GM12878 (cell line): ENCODE data around the gene CYSTM1. TPM values are rescaled to one million over a fixed set of nuclear protein-coding genes. Genes with fewer than 3 reads are reported as not detected.

ENCODE experiments used
- ATAC-seq: fragments of 200-7000 bp; cut with Tn5 transposase; 3 replicates; pipeline ENCODE4 v1.9.1; 2020; ENCODE audit warnings: mild to moderate bottlenecking, moderate library complexity
- BruUV-seq: library from RNA; stranded (reverse); fragments of 400-500 nt; replicated peaks from 2 replicates; lab custom pipeline; 2021; lab: Mats Ljungman, UMichigan
- CTCF ChIA-PET: fragments of 300-600 bp; sonication (Branson Sonifier 250); formaldehyde crosslinking; extraction: SDS; loops from one replicate; lab custom pipeline; 2021; ENCODE audit warnings: inconsistent platforms; lab: Yijun Ruan, JAX
- POLR2A ChIA-PET: fragments of 350-600 bp; formaldehyde crosslinking; extraction: SDS; loops from one replicate; lab custom pipeline; 2021; ENCODE audit warnings: inconsistent platforms; lab: Charles Lee
- RAD21 ChIA-PET: fragments of 300-600 bp; sonication (Branson Sonifier 250); formaldehyde crosslinking; loops from one replicate; lab custom pipeline; 2023; ENCODE audit warnings: antibody characterized with exemption; ENCODE audit not compliant: unreplicated experiment; lab: Charles Lee
- SMC1A ChIA-PET: fragments of 300-600 bp; sonication (Branson Sonifier 250); formaldehyde crosslinking; loops from one replicate; lab custom pipeline; 2023; ENCODE audit not compliant: unreplicated experiment, uncharacterized antibody; lab: Charles Lee
- DNase-seq: peaks from one replicate; pipeline ENCODE4 v3.0.0-alpha.2; 2011; ENCODE audit warnings: low read depth, low spot score
- FAIRE-seq: peaks from 3 replicates; lab custom pipeline; 2011; peaks lifted over from hg19 to GRCh38; lab: Jason Lieb, UNC
- H2AFZ ChIP-seq: 2 replicates; pipeline ENCODE4 v1.6.0; 2011; ENCODE audit warnings: low read depth, low read length, control low read depth; ENCODE audit not compliant: control insufficient read depth
- H3K27ac ChIP-seq: 2 replicates; pipeline ENCODE4 v1.5.1; 2011; ENCODE audit warnings: control low read depth; ENCODE audit not compliant: control insufficient read depth, insufficient read depth
- H3K27me3 ChIP-seq, 2 experiments: replicated peaks in 1 of 2; 2 replicates each; pipeline versions ENCODE4 v1.6.0 to v1.6.1; 2011; ENCODE audit warnings: low read length in 1 of 2; ENCODE audit not compliant: control insufficient read depth in 2 of 2, insufficient read depth in 2 of 2
- H3K36me3 ChIP-seq, 2 experiments: 2 replicates each; pipeline ENCODE4 v1.5.1; 2011; ENCODE audit warnings: low read length in 1 of 2; ENCODE audit not compliant: control insufficient read depth in 2 of 2, insufficient read depth in 2 of 2
- H3K4me1 ChIP-seq: 2 replicates; pipeline ENCODE4 v1.6.1; 2011; ENCODE audit warnings: mild to moderate bottlenecking, low read length, moderate library complexity, mixed read lengths; ENCODE audit not compliant: control insufficient read depth, insufficient read depth
- H3K4me2 ChIP-seq: 2 replicates; pipeline ENCODE4 v1.6.0; 2011; ENCODE audit warnings: control low read depth; ENCODE audit not compliant: control insufficient read depth, insufficient read depth
- H3K4me3 ChIP-seq: fragments of 200-600 bp; sonication (generic); 2 replicates; pipeline ENCODE4 v1.5.1; 2016
- H3K79me2 ChIP-seq: 2 replicates; pipeline ENCODE4 v1.6.0; 2011; ENCODE audit warnings: low read length; ENCODE audit not compliant: control insufficient read depth, insufficient read depth
- H3K9ac ChIP-seq: 2 replicates; pipeline ENCODE4 v1.8.0; 2011; ENCODE audit warnings: low read length, control low read depth, mixed read lengths; ENCODE audit not compliant: control insufficient read depth, insufficient read depth
- H3K9me3 ChIP-seq: replicated peaks from 3 replicates; pipeline ENCODE4 v1.5.1; 2011; ENCODE audit warnings: mild to moderate bottlenecking, low read length; ENCODE audit not compliant: control insufficient read depth, insufficient read depth
- H4K20me1 ChIP-seq: 2 replicates; pipeline ENCODE4 v1.6.0; 2011; ENCODE audit not compliant: control insufficient read depth, insufficient read depth
- BMI1 ChIP-seq: fragments of 450-650 bp; IDR thresholded peaks from 2 replicates; pipeline ENCODE4 v1.6.1; 2016; ENCODE audit warnings: mild to moderate bottlenecking, moderate library complexity, borderline replicate concordance
- CBFB ChIP-seq: IDR thresholded peaks from 2 replicates; pipeline ENCODE4 v1.6.1; 2016; ENCODE audit warnings: antibody characterized with exemption, low read depth
- CTCF ChIP-seq, 3 experiments: IDR thresholded peaks in 2 of 3; conservative IDR thresholded peaks in 1 of 3; 2 replicates each; pipeline ENCODE4 v1.5.1; 2011; ENCODE audit warnings: low read depth in 3 of 3, low read length in 3 of 3, mild to moderate bottlenecking in 3 of 3, control low read depth in 2 of 3, moderate library complexity in 2 of 3, inconsistent platforms in 1 of 3, mixed read lengths in 1 of 3; ENCODE audit not compliant: control insufficient read depth in 2 of 3, insufficient read depth in 1 of 3; ENCODE audit errors: extremely low read depth in 1 of 3
- MTA3 ChIP-seq: IDR thresholded peaks from 2 replicates; pipeline ENCODE4 v1.6.1; 2012; ENCODE audit warnings: low read length, inconsistent platforms, borderline replicate concordance
- SRF ChIP-seq, 2 experiments: IDR thresholded peaks; 2 replicates each; pipeline ENCODE4 v1.6.1; 2011; ENCODE audit warnings: low read depth in 2 of 2, low read length in 2 of 2, mild to moderate bottlenecking in 1 of 2, moderate library complexity in 1 of 2
- STAT3 ChIP-seq: IDR thresholded peaks from 2 replicates; pipeline ENCODE4 v1.6.1; 2011; ENCODE audit warnings: low read depth, low read length, improper control_type of control experiment
- whole genome bisulfite sequencing: methylation state at CpG from one replicate; pipeline ENCODE4 v1.1.6; 2016; ENCODE audit warnings: low lambda C conversion rate; ENCODE audit not compliant: insufficient replicate concordance, insufficient coverage; ENCODE audit errors: missing lambda C conversion rate; 5-methylcytosine and 5-hydroxymethylcytosine counted together
- in situ Hi-C: fragments of 300-500 bp; cut with MboI; formaldehyde crosslinking; loops from 9 replicates; pipeline ENCODE4 v1.14.3; 2018; ENCODE audit warnings: mixed read lengths
- intact Hi-C: fragments of 100-400 bp; cut with micrococcal nuclease; formaldehyde crosslinking; loops from one replicate; pipeline ENCODE4 v1.14.2; 2022; ENCODE audit not compliant: unreplicated experiment
- polyA plus RNA-seq, 11 experiments: library from polyadenylated mRNA; depleted of rRNA in 4 of 11; unstranded in 6 of 11; stranded (reverse) in 5 of 11; fragments of >200 nt; fragmentation: Nextera tagmentation in 4 of 11; fragmentation: Illumina TruSeq in 1 of 11; extraction: Ambion mirVana in 4 of 11; extraction: Trizol in 1 of 11; gene quantifications; 1 replicate in 1 of 11; 2 replicates in 10 of 11; pipeline versions ENCODE4 v1.2.1 to v1.2.3, GENCODE V29; 2011 to 2016; ENCODE audit warnings: inconsistent platforms in 2 of 11, missing spikeins in 2 of 11, low read depth in 1 of 11
- total RNA-seq, 4 experiments: library from RNA; depleted of rRNA in 3 of 4; stranded (reverse); fragments of >200 nt in 3 of 4; fragmentation: Illumina TruSeq in 1 of 4; extraction: Trizol in 1 of 4; gene quantifications; 2 replicates each; pipeline versions ENCODE4 v1.2.1 to v1.2.3, GENCODE V29; 2013 to 2021
- TF ChIP-seq, protein P1 (sequence below): fragments of 450-650 bp; formaldehyde crosslinking; IDR thresholded peaks from 2 replicates; pipeline ENCODE4 v1.4.0; 2020; ENCODE audit warnings: mild to moderate bottlenecking, moderate library complexity

CYSTM1 gene
- total and polyA plus RNA-seq, 10 of the 15 experiments (the other 5 are each of a cell fraction or from before 2014, with no cell fraction given): 52.7 to 261 (median 98.7) TPM

DNA sequence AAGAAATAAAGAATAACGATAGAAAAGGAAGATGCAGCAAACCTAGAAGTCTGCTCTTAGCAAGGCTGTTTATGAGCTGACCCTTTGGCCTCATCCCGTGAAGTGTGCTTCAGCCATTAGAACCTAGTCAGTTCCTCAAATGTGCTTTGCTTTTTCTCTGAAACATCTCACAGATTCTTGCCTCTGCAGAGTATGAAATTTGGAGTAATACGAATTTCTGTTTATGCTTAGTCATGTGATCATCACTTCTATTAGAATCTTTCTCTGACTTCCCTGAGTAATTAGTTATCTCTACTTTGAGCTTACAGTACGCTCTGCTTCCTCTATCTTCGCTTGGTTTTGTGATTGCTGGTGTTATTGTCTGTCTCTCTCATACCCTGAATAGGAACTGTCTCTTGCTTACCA is 11.3 kb downstream of the CYSTM1 start:
- no peaks in the 10 kb centered on the region for H3K27me3 ChIP-seq
- H3K4me1 ChIP-seq: peaks cover 13% of the 10 kb centered on the region; the same call in 1 of the 2 replicates
- FAIRE-seq: no peak
- SMC1A ChIA-PET: interaction anchor here (1.3 to 1.4 kb wide), 2 partner anchors 10 to 17 kb away, joined by 3 to 4 read pairs; no protein-coding TSS in a partner anchor
- TF ChIP-seq SRF (IDR thresholded peaks at IDR 0.05; ENCODE audit: low read depth in 2 of 2, low read length in 2 of 2): no peak
- no peak for TF ChIP-seq CBFB
- no peak for TF ChIP-seq MTA3
- TF ChIP-seq, protein P1, sequence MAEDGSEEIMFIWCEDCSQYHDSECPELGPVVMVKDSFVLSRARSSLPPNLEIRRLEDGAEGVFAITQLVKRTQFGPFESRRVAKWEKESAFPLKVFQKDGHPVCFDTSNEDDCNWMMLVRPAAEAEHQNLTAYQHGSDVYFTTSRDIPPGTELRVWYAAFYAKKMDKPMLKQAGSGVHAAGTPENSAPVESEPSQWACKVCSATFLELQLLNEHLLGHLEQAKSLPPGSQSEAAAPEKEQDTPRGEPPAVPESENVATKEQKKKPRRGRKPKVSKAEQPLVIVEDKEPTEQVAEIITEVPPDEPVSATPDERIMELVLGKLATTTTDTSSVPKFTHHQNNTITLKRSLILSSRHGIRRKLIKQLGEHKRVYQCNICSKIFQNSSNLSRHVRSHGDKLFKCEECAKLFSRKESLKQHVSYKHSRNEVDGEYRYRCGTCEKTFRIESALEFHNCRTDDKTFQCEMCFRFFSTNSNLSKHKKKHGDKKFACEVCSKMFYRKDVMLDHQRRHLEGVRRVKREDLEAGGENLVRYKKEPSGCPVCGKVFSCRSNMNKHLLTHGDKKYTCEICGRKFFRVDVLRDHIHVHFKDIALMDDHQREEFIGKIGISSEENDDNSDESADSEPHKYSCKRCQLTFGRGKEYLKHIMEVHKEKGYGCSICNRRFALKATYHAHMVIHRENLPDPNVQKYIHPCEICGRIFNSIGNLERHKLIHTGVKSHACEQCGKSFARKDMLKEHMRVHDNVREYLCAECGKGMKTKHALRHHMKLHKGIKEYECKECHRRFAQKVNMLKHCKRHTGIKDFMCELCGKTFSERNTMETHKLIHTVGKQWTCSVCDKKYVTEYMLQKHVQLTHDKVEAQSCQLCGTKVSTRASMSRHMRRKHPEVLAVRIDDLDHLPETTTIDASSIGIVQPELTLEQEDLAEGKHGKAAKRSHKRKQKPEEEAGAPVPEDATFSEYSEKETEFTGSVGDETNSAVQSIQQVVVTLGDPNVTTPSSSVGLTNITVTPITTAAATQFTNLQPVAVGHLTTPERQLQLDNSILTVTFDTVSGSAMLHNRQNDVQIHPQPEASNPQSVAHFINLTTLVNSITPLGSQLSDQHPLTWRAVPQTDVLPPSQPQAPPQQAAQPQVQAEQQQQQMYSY: no peak
- TF ChIP-seq BMI1: no peak
- TF ChIP-seq CTCF (IDR thresholded peaks at IDR 0.05 in 2 of 3, conservative IDR thresholded peaks at IDR 0.05 in 1 of 3; ENCODE audit: control insufficient read depth in 2 of 3, extremely low read depth in 1 of 3, insufficient read depth in 1 of 3, low read depth in 3 of 3, low read length in 3 of 3): no peak
- no peak for TF ChIP-seq STAT3
- TF ChIP-seq, all 136 proteins: peak for 0
- DNase-seq (no peak), ATAC-seq (no peak)
- ChIA-PET RAD21 (interaction anchor here (1.0 kb wide), 1 partner anchor 54 kb away, joined by 3 read pairs; no protein-coding TSS in a partner anchor), POLR2A (interaction anchor here (1.6 kb wide), 1 partner anchor 9 kb away, joined by 8 read pairs; no protein-coding TSS in a partner anchor), CTCF (interaction anchor here (1.0 to 1.4 kb wide), 4 partner anchors 17 to 166 kb away, joined by 3 to 6 read pairs (median 3); no protein-coding TSS in a partner anchor)
- no peak overlapping the region for H3K4me3 ChIP-seq
- H3K9ac ChIP-seq: no peak overlapping the region
- intact Hi-C loops (no loop called here), in situ Hi-C loops (no loop called here)
- no peak overlapping the region for H3K27ac ChIP-seq
- peaks cover 3% of the 10 kb centered on the region for H3K79me2 ChIP-seq
- WGBS: 79% methylated on average over 5 of the region's 5 CpGs
- H3K9me3 ChIP-seq: no peaks in the 10 kb centered on the region
- H4K20me1 ChIP-seq: no peaks in the 10 kb centered on the region
- no peak overlapping the region for H2AFZ ChIP-seq
- no peak overlapping the region for H3K4me2 ChIP-seq
- H3K36me3 ChIP-seq: no peaks in the 10 kb centered on the region
- no TSS peak for BruUV-seq
